Stimulated activated CD8-positive, alpha-beta memory T cell treated with anti-CD3 and anti-CD28 coated beads, Interleukin-7, amount 100 ng/mL, for 4 hours (primary cell): ENCODE data around the gene NUDT6.
"Not testable (repeated sequence)": the region's sequence is repeated elsewhere in the genome, so short reads cannot be mapped to it uniquely, and the experiment has no call there.

ENCODE experiments used
- DNase-seq, 2 donors: peaks; one replicate each; pipeline ENCODE4 v3.0.0-alpha.2; 2020; ENCODE audit warnings: low read depth in 2 of 2

The NUDT6 gene

GRCh38 chr4:122921971-122922876 is at the start of gene NUDT6:
TSS of gene NUDT6 (minus strand) at chr4:122922597. CDS start at chr4:122922572, 25 bp downstream.
- DNase-seq = peak in 1 of 2 donors; percentile 22

GRCh38 chr4:122968227-122968812 is 45.9 kb upstream of the NUDT6 start:
- no peak for DNase-seq

GRCh38 chr4:122967231-122967630 is 44.8 kb upstream of the NUDT6 start:
- DNase-seq = no peak

- no peak for DNase-seq
These were observed 43.8 kb upstream of the NUDT6 start for GRCh38 chr4:122966201-122966600.

GRCh38 chr4:122963216-122963615 is 40.8 kb upstream of the NUDT6 start:
- no peak for DNase-seq

- DNase-seq = no peak
These were observed 38.2 kb upstream of the NUDT6 start for GRCh38 chr4:122960611-122961000.

- no peak for DNase-seq
These were observed 37.7 kb upstream of the NUDT6 start for GRCh38 chr4:122959981-122960610.

- DNase-seq = no peak
These were observed 37.0 kb upstream of the NUDT6 start for GRCh38 chr4:122959441-122959840.

- no peak for DNase-seq
These were observed 36.1 kb upstream of the NUDT6 start for GRCh38 chr4:122958505-122958904.

GRCh38 chr4:122953924-122954323 is 31.5 kb upstream of the NUDT6 start:
- no peak for DNase-seq

GRCh38 chr4:122952028-122952427 is 29.6 kb upstream of the NUDT6 start:
- DNase-seq = no peak

- no peak for DNase-seq
These were observed 26.3 kb upstream of the NUDT6 start for GRCh38 chr4:122948671-122949070.

GRCh38 chr4:122946142-122946541 is 23.7 kb upstream of the NUDT6 start:
- no peak for DNase-seq

GRCh38 chr4:122945136-122945535 is 22.7 kb upstream of the NUDT6 start:
- DNase-seq = not testable (repeated sequence)

GRCh38 chr4:122932763-122933162 is 10.4 kb upstream of the NUDT6 start:
- DNase-seq = no peak

- DNase-seq = no peak
These were observed 8.5 kb upstream of the NUDT6 start for GRCh38 chr4:122930862-122931261.

GRCh38 chr4:122928930-122929329 is 6.5 kb upstream of the NUDT6 start:
- no peak for DNase-seq

- peak; percentile 80 to 82 for DNase-seq
These were observed 597 bp upstream of the NUDT6 start for GRCh38 chr4:122922877-122923511.

- no peak for DNase-seq
These were observed 1.1 kb downstream of the NUDT6 start for GRCh38 chr4:122921300-122921699.

GRCh38 chr4:122920473-122920872 is 1.9 kb downstream of the NUDT6 start:
- no peak for DNase-seq

GRCh38 chr4:122917731-122918130 is 4.7 kb downstream of the NUDT6 start:
- DNase-seq = no peak

GRCh38 chr4:122914938-122915337 is 7.5 kb downstream of the NUDT6 start:
- DNase-seq = no peak
